Endothelial cell of umbilical vein (primary cell): Measurements from ENCODE around the gene CENATAC. TPM values are rescaled to one million over a fixed set of nuclear protein-coding genes. Genes with fewer than 3 reads are reported as not detected.

Source experiments
- BruUV-seq: library from RNA; stranded (reverse); fragments of 400-500 nt; replicated peaks from 2 replicates; lab custom pipeline; 2021; lab: Mats Ljungman, UMichigan
- CTCF ChIA-PET: fragments of 300-600, 350-600 bp; sonication (Branson Sonifier 250); formaldehyde crosslinking; loops from one replicate; lab custom pipeline; 2021; ENCODE audit warnings: antibody characterized with exemption, inconsistent platforms; lab: Charles Lee
- POLR2A ChIA-PET: fragments of 300-600, 350-600 bp; sonication (Branson Sonifier 250); formaldehyde crosslinking; loops from one replicate; lab custom pipeline; 2021; ENCODE audit warnings: antibody characterized with exemption, inconsistent platforms; lab: Charles Lee
- DNase-seq: peaks from one replicate; pipeline ENCODE4 v3.0.0-alpha.2; 2011; ENCODE audit warnings: low read depth, low spot score
- FAIRE-seq: peaks from 2 replicates; lab custom pipeline; 2011; peaks lifted over from hg19 to GRCh38; lab: Jason Lieb, UNC
- H2AFZ ChIP-seq: 2 replicates; pipeline ENCODE4 v1.6.0; 2012; ENCODE audit warnings: low read depth, low read length, control low read depth, inconsistent platforms
- H3K27ac ChIP-seq: 2 replicates; pipeline ENCODE4 v1.5.1; 2011; ENCODE audit warnings: low read depth, mild to moderate bottlenecking, control low read depth, low read length, moderate library complexity; ENCODE audit not compliant: insufficient read depth
- H3K27me3 ChIP-seq, 2 experiments: 2 replicates each; pipeline versions ENCODE4 v1.6.0 to v1.6.1; 2011; ENCODE audit warnings: low read length in 2 of 2, mixed read lengths in 1 of 2; ENCODE audit not compliant: control insufficient read depth in 2 of 2, insufficient read depth in 2 of 2
- H3K36me3 ChIP-seq, 2 experiments: 2 replicates in 1 of 2; 3 replicates in 1 of 2; pipeline ENCODE4 v1.5.1; 2011; ENCODE audit warnings: low read length in 2 of 2, mild to moderate bottlenecking in 1 of 2, moderate library complexity in 1 of 2; ENCODE audit not compliant: control insufficient read depth in 2 of 2, insufficient read depth in 2 of 2; ENCODE audit errors: extremely low read depth in 1 of 2
- H3K4me1 ChIP-seq: 3 replicates; pipeline ENCODE4 v1.5.1; 2011; ENCODE audit warnings: mild to moderate bottlenecking, low read length; ENCODE audit not compliant: control insufficient read depth, insufficient read depth; ENCODE audit errors: extremely low read depth
- H3K4me2 ChIP-seq: 2 replicates; pipeline ENCODE4 v1.6.1; 2011; ENCODE audit warnings: low read length, control low read depth, mixed read lengths; ENCODE audit not compliant: insufficient read depth
- H3K4me3 ChIP-seq, 3 experiments: fragments of 200-600 bp in 1 of 3; sonication (generic), shearing (Covaris generic) in 1 of 3; replicated peaks in 1 of 3; 2 replicates each; pipeline ENCODE4 v1.5.1; 2011 to 2016; ENCODE audit warnings: control low read depth in 3 of 3, low read length in 3 of 3, mild to moderate bottlenecking in 2 of 3, inconsistent platforms in 1 of 3, low read depth in 1 of 3, moderate library complexity in 1 of 3; ENCODE audit not compliant: insufficient read depth in 1 of 3
- H3K79me2 ChIP-seq: 2 replicates; pipeline ENCODE4 v1.6.0; 2012; ENCODE audit warnings: low read length, inconsistent platforms; ENCODE audit not compliant: control insufficient read depth, insufficient read depth
- H3K9ac ChIP-seq: replicated peaks from 2 replicates; pipeline ENCODE3; 2011; ENCODE audit warnings: low read length, control low read depth; ENCODE audit not compliant: insufficient read depth; ENCODE audit errors: extremely low read depth
- H3K9me1 ChIP-seq: replicated peaks from 3 replicates; pipeline ENCODE4 v1.6.0; 2011; ENCODE audit warnings: mild to moderate bottlenecking, low read length; ENCODE audit not compliant: control insufficient read depth, insufficient read depth; ENCODE audit errors: extremely low read depth
- H3K9me3 ChIP-seq: replicated peaks from 2 replicates; pipeline ENCODE4 v1.5.1; 2012; ENCODE audit warnings: low read length, inconsistent platforms; ENCODE audit not compliant: control insufficient read depth, insufficient read depth
- H4K20me1 ChIP-seq: replicated peaks from 2 replicates; pipeline ENCODE3; 2011; ENCODE audit warnings: mild to moderate bottlenecking, low read length; ENCODE audit not compliant: control insufficient read depth, insufficient read depth; ENCODE audit errors: extremely low read depth
- EZH2 ChIP-seq: IDR thresholded peaks from 2 replicates; pipeline ENCODE4 v1.6.1; 2012; ENCODE audit warnings: borderline replicate concordance, low read depth, mild to moderate bottlenecking, moderate library complexity, low read length, inconsistent platforms; ENCODE audit not compliant: severe bottlenecking
- FOS ChIP-seq: IDR thresholded peaks from 2 replicates; pipeline ENCODE4 v1.6.1; 2011; ENCODE audit warnings: mild to moderate bottlenecking, low read length, moderate library complexity, borderline replicate concordance; ENCODE audit not compliant: insufficient read depth
- GATA2 ChIP-seq: IDR thresholded peaks from 2 replicates; pipeline ENCODE4 v1.7.0; 2011; ENCODE audit warnings: low read depth, mild to moderate bottlenecking, moderate library complexity, mixed read lengths, low read length; ENCODE audit not compliant: insufficient read length, insufficient read depth
- JUN ChIP-seq: IDR thresholded peaks from 2 replicates; pipeline ENCODE4 v1.6.1; 2011; ENCODE audit warnings: borderline replicate concordance, low read depth; ENCODE audit not compliant: insufficient read length, insufficient read depth
- MYC ChIP-seq: IDR thresholded peaks from one replicate; pipeline ENCODE4 v1.6.1; 2011; ENCODE audit warnings: mild to moderate bottlenecking, low read depth, low read length
- POLR2A ChIP-seq: IDR thresholded peaks from 2 replicates; pipeline ENCODE4 v1.6.1; 2012; ENCODE audit warnings: low read depth, mild to moderate bottlenecking, control low read depth, low read length
- POLR2AphosphoS5 ChIP-seq: IDR thresholded peaks from 2 replicates; pipeline ENCODE4 v1.6.1; 2012; ENCODE audit warnings: low read depth, mild to moderate bottlenecking, control low read depth, low read length, moderate library complexity; ENCODE audit not compliant: insufficient read depth
- dilution Hi-C: fragments of 300-500 bp; cut with MboI; formaldehyde crosslinking; loops from one replicate; pipeline ENCODE4 v1.15.0; 2019; ENCODE audit warnings: low sequenced_read_pairs; ENCODE audit not compliant: extremely low pct_ligation_motif_present
- intact Hi-C: fragments of 100-400 bp; cut with micrococcal nuclease; formaldehyde crosslinking; loops from one replicate; pipeline ENCODE4 v1.10.0; 2022
- polyA plus RNA-seq, 4 experiments: library from polyadenylated mRNA; depleted of rRNA in 3 of 4; stranded (reverse) in 3 of 4; unstranded in 1 of 4; fragments of >200 nt; gene quantifications; 2 replicates each; pipeline versions ENCODE4 v1.2.1 to v1.2.3, GENCODE V29; 2011 to 2012; ENCODE audit warnings: missing spikeins in 1 of 4
- total RNA-seq: library from RNA; stranded (reverse); gene quantifications from 2 replicates; pipeline ENCODE4 v1.2.3, GENCODE V29; 2021
- TF ChIP-seq, protein P1 (sequence below), 2 donors: IDR thresholded peaks; 1 replicate in 1 of 2; 2 replicates in 1 of 2; pipeline ENCODE4 v1.5.1; 2011; ENCODE audit warnings: low read length in 2 of 2, mild to moderate bottlenecking in 2 of 2, moderate library complexity in 2 of 2, control low read depth in 1 of 2, inconsistent platforms in 1 of 2, low read depth in 1 of 2; ENCODE audit not compliant: insufficient read depth in 1 of 2; ENCODE audit errors: extremely low read depth in 1 of 2
- TF ChIP-seq, protein P2 (sequence below): IDR thresholded peaks from 2 replicates; pipeline ENCODE4 v1.6.1; 2011; ENCODE audit not compliant: insufficient read depth, insufficient read length

Gene CENATAC
- total and polyA plus RNA-seq, 2 donors (not counting 3 experiments of a cell fraction or from before 2014, with no cell fraction given), result 14.2 to 41.8 TPM

DNA sequence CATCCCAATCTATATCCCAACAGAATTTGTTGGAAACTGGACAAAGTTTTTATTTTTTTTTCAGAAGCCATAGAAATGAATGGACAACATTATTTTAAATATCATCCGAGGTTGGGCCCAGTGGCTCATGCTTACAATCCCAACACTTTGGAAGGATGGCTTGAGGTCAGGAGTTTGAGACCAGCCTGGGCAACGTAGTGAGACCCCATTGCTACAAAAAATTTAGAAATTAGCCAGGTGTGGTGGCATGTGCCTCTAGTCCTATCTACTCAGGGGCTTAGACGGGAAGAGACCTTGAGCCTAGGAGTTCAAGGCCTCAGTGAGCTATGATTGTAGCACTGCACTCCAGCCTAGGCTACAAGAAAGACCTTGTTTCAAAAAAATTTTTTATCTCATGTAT lies 36.9 kb downstream of the CENATAC start:
- ChIA-PET CTCF (no interaction called here), POLR2A (no interaction called here)
- no peaks in the 10 kb centered on the region for H3K79me2 ChIP-seq
- no peaks in the 10 kb centered on the region for H3K9me3 ChIP-seq
- no TSS peak for BruUV-seq
- H3K27ac ChIP-seq, result no peak overlapping the region
- H3K9me1 ChIP-seq, result no peaks in the 10 kb centered on the region
- H3K9ac ChIP-seq, result no peak overlapping the region
- no peak overlapping the region for H2AFZ ChIP-seq
- no peak overlapping the region for H3K4me3 ChIP-seq
- no peaks in the 10 kb centered on the region for H3K27me3 ChIP-seq
- H3K4me2 ChIP-seq, result no peak overlapping the region
- H3K36me3 ChIP-seq, result no peaks in the 10 kb centered on the region
- intact Hi-C loops (no loop called here), dilution Hi-C loops (no loop called here)
- peaks cover 3% of the 10 kb centered on the region for H3K4me1 ChIP-seq
- FAIRE-seq (no peak), DNase-seq (no peak)
- no peaks in the 10 kb centered on the region for H4K20me1 ChIP-seq
- TF ChIP-seq FOS (no peak), GATA2 (no peak), POLR2AphosphoS5 (no peak), JUN (no peak), EZH2 (no peak), POLR2A (no peak), MYC (no peak)
- TF ChIP-seq, protein P1, sequence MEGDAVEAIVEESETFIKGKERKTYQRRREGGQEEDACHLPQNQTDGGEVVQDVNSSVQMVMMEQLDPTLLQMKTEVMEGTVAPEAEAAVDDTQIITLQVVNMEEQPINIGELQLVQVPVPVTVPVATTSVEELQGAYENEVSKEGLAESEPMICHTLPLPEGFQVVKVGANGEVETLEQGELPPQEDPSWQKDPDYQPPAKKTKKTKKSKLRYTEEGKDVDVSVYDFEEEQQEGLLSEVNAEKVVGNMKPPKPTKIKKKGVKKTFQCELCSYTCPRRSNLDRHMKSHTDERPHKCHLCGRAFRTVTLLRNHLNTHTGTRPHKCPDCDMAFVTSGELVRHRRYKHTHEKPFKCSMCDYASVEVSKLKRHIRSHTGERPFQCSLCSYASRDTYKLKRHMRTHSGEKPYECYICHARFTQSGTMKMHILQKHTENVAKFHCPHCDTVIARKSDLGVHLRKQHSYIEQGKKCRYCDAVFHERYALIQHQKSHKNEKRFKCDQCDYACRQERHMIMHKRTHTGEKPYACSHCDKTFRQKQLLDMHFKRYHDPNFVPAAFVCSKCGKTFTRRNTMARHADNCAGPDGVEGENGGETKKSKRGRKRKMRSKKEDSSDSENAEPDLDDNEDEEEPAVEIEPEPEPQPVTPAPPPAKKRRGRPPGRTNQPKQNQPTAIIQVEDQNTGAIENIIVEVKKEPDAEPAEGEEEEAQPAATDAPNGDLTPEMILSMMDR (IDR thresholded peaks at IDR 0.05; ENCODE audit: extremely low read depth in 1 of 2, insufficient read depth in 1 of 2, low read depth in 1 of 2, low read length in 2 of 2), result no peak
- TF ChIP-seq, protein P2, sequence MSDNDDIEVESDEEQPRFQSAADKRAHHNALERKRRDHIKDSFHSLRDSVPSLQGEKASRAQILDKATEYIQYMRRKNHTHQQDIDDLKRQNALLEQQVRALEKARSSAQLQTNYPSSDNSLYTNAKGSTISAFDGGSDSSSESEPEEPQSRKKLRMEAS, result no peak
